T follicular helper cell (primary cell): ENCODE measurements around the gene HSPB1.
"Not testable (repeated sequence)": the region's sequence is repeated elsewhere in the genome, so short reads cannot be mapped to it uniquely, and the experiment has no call there.

Experiments used
- DNase-seq: peaks from one replicate; pipeline ENCODE4 v3.0.0-alpha.2; 2020; ENCODE audit warnings: low read depth

Gene HSPB1

DNA sequence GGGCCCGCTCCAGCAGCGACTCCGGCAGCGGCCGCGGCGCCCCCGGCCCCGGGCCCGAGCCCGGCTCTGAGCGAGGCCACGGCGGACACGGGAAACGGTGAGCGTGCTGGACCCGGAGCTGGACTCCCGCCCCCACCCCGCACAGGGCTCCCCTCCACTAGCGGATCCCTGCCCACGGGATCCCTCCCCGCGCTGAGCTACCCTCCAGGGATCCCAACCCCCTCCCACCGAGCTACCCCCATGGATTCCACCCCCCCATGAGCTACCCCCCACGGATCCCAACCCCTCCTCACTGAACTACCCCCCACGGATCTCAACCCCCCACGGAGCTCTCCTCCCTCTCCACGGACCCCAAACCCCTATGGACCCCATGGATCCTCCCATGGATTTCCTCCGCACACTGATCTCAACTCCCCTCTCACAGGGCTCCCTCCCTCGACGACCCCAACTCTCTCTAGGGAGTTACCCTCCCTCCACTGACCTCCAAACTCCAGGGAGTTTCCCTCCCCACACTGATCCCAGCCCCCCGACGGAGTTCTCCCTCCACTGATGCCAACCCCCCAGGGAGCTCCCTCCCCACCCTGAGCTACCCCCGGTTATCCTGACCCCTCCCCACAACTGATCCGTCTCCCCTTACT is 20.6 kb upstream of the HSPB1 start:
- DNase-seq = no peak

DNA sequence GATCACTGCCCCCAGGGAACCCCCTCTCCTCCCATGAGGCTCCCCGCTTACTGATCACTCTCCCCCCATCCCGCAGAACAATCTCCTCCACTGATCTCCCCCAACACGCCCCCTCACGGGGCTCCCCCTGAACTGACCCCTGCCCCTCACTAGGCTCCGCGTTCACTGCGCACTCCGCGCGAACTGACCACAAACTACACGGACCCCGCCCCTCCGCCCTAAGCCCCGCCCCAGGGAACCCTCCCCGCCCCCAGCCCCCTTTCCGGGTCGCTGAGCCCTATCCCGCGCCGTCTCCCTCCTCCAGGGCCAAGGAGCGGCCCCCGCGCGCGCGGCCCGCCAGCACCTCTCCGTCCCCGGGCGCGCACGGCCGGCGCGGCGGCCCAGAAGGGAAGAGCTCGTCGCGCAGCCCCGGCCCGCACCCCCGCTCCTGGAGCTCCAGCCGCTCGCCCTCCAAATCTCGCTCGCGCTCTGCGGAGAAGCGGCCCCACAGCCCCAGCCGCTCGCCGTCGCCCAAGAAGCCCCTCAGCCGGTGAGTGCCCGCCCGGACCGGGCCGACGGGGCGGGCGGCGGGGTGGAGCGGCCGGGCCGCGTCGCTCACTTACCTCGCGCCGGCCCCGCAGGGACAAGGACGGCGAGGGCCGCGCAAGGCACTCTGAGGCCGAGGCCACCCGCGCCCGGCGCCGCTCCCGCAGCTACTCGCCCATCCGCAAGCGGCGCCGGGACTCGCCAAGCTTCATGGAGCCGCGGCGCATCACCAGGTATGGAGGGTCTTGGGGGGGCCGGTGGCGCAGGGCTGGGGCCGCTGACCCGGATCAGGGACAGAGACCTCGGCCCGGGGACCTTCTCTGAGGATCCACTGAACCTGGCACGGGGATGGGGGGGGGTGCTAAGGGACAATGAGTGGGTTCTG is 19.9 kb upstream of the HSPB1 start:
- no peak for DNase-seq

DNA sequence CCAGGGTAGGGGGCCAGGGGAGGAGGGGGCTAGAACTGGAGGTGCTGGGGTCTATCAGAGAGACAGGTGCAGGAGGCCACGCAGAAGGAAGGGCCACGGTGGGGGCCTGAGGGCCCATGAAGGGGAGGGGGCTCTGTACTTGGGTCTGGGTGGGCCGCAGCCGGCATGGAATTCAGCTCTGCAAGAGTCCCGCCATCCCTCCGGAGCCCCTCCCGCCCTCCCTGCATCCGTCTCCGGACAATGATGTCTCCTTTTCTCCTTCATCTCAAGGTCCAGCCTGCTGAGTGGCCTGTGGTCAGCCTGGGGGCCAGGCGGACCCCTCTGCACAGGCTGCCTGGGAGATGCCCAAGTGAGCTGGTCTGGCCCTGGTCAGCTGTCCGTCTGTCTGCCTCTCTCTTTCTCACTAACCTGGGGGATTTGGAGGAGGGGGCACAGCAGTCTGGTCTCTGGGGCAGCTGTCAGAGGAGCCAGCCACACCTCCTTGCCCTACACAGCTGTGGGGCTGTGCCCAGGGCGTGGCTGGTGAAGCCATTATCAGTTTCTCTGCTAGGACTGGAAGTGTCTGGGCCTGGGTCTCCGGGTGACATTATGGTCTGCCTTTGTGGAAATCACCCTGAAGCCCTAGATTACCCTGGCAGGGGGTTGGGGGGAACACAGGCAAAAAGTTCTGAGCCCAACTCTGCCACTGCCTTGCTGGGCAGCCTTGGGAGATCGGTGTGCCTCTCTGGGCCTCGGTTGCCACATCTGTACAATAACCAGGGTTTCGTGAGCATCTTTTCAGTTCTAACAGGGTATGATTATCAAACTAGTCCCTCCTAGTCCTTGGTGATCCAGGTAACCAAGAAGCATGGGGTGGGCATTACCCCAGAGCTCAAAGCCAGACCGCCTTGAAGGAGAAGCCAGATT is 19.0 kb upstream of the HSPB1 start:
- no peak for DNase-seq

DNA sequence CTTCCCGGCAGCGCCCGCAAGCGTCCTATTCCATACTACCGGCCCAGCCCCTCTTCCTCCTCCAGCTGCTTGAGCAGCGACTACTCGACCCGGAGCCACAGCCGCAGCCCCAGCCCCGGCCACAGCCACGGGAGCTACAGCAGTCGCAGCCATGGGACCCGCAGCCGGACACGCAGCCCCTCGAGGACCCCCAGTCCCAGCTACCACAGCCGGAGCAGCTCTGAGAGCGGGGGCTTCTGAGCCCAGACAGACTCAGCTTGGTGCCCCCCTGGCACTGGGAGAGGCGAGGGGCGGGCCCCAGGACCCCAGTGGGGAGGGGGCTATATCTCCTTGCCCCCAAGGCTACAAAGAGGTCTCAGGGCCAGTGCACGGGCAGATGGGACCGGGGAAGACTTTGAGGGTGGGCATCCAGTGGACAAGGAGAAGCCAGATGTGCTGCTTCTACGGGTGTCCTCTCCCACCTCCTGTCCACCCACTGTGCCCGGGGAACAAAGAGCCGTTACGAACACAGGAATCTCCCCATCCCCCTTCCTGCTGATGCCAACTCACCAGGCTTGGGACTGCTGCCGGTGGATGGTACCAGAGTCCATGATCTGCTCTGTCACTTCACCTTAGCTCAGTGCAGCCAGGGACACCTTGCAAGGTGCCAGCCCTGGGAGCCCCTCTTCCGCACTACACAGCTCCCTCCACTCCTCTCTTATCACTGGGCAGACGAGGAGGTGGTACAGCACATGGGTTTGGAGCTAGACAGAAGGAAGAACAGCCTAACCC is 16.7 kb upstream of the HSPB1 start:
- DNase-seq = no peak

DNA sequence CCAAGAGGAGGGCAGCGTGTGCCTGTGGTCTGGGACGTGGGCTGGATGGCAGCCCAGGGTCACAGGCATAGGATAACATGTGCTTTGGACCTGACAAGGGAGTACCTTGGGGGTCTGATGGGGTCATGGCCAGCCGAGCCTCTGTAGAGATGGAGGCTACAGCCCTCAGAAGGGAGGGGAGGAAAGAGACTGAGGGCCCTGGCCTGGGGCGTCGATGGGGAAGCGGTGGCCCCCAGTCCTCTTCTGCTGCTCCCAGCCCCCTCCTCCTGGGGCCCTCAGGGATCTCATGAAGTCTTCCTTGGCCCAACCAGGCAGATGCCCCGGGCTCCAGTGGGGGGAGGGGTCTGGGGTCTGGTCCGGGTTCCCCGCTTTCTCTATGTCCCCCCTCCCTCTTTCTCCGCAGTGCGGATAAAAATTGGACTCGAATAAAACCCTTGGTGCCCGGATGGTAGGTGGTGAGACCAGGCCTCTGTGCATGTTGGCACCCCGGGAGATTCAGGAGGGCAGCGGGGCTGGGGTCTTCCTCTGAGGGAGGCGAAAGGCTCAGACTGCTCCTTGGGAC is 15.6 kb upstream of the HSPB1 start:
- DNase-seq = no peak

DNA sequence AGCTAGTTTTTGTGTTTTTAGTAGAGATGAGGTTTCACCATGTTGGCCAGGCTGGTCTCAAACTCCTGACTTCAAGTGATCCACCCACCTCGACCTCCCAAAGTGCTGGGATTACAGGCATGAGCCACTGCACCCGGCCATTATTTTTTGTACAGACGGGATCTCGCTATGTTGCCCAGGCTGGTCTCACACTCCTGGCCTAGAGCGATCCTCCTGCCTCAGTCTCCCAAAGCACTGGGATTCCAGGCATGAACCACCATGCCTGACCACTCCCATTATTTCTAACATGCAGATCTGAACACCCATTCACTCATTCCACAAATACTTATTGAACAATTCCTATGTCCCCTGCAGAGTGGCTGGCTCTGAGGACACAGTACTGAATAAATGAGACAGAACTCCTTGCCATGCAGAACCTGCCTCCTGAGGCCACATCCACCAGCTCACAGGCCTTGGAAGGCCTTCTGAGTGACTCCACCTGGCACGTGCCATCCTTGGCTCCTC is 11.6 kb upstream of the HSPB1 start:
- not testable (repeated sequence) for DNase-seq

DNA sequence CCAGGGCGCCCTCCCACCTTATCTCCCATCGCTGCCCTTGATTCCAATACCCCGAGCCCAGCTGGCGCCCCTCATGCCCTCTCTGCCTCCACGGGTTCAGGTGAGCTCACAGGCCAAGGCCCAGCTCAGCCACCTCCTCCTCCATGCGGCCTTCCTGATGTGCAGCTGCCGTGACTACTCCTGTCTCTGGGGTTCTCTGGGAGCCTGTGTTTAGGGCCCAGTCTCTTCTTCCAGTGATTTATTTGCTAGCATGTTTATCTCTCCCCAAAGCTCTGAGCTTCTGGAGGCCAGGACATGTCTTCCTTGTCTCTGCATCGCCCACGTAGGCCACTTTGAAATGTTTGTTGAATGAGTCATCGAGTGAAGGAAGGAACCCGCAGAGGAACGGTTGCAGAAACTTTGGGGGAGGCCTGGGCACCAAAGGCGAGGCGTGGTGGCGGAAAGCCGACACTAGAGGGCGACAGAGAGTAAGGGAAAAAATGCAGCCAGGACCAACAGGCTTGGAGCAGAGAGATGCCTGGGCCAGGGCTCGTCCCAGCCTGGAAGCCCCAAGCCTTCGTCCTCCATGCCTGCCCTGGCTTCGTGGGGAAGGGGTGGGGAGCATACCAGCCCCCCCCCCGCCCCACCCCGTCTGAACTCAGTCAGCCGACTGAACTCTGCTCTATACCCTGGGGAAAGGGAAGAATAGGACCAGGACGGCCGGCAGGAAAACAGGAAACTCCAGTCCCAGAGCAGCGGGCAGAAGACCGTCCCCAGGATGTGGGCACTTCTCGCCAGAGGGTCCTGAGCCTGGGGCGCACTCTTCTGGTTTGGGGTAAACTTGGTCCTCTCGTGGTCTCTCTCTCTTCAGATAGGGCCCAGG is 10.9 kb upstream of the HSPB1 start:
- DNase-seq = peak; percentile 73

DNA sequence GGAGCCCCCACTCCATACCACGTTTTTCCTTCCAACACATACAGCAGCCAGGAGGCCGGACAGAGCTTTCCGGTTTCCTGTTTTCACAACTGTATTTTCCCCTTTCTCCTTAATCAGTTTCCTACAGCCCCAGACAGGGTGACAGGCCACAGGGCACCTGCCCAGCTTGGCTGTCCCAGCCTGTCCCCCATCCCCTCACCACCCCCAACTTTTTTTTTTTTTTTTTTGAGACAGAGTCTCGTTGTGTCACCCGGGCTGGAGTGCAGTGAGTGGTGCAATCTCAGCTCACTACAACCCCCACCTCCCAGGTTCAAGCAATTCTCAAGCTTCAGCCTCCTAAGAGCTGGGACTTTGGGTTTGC is 10.3 kb upstream of the HSPB1 start:
- DNase-seq = no peak

DNA sequence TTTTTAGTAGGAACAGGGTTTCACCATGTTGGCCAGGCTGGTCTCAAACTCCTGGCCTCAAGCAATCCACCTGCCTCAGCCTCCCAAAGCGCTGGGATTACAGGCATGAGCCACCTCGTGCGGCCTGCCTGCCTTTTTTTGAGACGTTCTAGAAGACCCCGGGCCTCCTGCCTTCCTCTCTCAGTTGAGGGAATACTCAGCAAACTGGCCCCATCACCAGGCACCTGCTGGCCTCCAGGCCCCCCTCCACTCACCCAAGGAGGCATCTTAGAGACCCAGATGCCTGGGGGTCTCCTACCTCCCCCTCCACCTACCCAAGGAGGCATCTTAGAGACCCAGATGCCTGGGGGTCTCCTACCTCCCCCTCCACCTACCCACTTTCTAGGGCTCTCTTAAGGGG is 9.6 kb upstream of the HSPB1 start:
- not testable (repeated sequence) for DNase-seq

DNA sequence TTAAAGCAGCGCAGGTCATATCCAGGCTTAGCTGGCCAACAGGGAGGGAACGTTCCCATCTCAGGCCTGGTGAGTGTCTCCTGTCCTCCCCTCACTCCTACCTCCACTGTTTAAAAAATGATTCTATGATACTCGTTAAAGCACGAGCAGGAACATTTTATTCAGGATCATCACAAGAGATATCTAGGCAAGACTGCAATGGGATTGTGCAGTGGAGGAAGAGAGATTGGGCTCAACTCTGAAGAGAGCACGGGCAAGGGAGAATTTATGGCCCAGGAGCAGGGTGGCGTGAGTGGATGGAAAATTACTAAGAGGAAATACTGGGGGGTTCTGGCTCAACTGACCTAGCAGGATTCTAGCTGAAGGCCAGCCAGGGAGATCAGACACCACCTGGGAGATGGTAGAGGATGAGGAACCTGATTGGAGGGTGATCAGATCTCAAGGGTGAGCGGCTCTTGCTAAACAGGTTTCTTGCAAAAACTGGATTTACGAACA is 9.0 kb upstream of the HSPB1 start:
- DNase-seq = no peak

DNA sequence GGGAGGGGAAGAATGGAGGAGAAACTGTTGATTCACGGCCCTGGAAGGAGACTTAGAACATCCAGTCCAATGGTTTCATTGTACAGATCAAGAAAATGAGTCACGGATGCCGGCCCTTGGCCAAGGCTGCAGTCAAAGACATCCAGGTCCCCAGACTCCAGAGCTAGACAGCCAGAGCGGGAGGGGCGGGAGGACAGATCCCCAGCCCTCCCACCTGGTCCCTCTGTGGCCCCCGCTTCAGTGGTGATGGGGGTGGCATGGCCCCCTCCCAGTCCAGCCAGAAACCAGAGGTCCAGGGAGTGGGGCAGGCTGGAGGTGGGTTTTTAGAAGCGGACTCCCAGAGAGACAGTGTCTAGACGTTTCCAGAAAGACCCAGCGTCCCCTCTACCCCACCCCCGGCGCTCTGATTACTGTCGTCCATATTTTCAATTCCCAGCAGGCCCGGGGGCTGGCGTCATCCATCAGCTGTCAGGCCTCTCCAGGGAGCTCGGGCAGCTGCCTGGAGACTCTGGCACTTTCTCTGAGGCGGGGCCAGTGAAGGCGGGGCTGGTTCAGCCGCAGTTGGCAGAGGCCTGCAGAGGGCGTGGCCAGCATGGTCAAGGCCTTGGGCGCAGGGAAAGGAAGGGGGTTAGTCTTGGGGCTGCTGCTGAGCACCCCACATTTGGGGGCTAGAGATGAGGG is 8.0 kb upstream of the HSPB1 start:
- DNase-seq = no peak

DNA sequence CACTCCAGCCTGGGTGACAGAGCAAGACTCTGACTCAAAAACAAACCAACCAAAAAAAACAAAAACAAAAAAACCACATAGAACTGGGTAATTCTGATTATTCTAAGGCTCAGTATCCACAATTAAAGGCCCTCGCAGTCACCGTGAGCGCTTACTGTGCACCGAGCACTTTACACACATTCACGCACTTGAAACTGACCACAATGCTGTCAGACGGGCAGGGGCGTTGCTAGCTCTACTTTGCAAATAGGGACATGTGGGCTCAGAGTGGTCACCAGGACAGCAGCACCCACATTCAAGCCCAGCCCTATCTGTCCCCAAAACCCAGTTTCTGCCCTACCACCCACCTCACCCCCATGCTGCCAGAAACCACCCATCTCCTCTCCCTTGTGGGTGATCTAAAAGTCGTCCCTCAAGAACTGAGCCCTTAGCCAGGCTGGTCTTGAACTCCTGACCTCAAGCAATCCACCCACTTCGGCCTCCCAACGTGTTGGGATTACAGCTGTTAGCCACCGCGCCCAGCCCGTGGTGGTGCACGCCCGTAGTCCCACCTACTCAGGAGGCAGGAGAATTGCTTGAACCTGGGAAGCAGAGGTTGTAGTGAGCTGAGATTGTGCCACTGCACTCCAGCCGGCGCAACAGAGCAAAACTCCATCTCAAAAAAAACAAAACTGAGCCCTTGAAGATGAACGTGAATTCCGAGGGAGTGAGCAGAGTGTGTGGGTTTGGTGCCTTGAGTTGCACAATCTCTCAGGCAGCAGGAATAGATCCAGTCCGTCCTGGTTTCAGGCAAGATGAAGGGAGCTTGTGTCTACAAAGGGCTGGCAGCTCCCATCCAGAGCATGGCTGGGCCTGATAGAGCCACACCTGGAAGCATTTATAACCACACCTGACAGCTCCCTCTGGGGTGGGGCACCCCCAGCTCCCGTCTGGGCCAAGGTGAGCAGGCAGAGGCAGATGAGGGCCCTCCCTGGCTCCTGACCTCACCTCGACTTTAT is 5.4 kb upstream of the HSPB1 start:
- no peak for DNase-seq

DNA sequence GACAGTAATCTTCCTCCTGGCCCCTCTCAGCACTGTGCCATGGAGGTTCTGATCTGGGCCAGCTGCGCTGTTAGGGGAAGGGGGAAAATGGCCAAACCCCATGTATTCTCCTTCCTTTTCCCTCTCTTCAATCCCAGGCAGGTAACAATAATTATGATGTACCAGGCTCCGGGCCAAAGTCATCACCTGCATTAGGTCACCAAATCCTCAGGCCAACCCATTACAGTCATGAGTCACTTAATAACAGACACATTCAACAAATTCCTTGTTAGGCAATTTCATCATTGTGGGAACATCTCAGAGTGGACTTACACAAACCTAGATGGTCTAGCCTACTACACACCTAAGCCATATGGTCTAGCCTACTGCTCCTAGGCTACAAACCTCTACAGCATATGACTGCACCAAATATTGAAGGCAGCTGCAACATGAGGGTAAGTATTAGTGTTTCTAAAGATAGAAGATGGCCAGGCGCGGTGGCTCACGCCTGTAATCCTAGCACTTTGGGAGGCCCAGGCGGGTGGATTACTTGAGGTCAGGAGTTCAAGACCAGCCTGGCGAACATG is 2.2 kb upstream of the HSPB1 start:
- DNase-seq = no peak

DNA sequence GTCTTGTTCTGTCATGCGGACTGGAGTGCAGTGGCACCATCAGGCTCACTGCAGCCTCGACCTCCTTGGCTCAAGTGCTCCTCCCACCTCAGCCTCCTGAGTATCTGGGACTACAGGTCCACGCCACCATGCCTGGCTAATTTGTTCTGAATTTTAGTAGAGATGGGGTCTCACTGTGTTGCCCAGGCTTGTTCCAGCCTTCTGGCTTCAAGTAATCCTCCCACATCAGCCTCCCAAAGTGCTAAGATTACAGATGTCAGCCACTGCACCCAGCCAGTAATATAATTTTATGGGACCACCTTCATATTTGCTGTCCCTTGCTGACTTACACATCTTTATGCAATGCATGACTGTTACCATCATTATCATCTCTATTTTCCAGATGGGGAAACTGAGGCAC is 1.5 kb upstream of the HSPB1 start:
- DNase-seq = no peak

DNA sequence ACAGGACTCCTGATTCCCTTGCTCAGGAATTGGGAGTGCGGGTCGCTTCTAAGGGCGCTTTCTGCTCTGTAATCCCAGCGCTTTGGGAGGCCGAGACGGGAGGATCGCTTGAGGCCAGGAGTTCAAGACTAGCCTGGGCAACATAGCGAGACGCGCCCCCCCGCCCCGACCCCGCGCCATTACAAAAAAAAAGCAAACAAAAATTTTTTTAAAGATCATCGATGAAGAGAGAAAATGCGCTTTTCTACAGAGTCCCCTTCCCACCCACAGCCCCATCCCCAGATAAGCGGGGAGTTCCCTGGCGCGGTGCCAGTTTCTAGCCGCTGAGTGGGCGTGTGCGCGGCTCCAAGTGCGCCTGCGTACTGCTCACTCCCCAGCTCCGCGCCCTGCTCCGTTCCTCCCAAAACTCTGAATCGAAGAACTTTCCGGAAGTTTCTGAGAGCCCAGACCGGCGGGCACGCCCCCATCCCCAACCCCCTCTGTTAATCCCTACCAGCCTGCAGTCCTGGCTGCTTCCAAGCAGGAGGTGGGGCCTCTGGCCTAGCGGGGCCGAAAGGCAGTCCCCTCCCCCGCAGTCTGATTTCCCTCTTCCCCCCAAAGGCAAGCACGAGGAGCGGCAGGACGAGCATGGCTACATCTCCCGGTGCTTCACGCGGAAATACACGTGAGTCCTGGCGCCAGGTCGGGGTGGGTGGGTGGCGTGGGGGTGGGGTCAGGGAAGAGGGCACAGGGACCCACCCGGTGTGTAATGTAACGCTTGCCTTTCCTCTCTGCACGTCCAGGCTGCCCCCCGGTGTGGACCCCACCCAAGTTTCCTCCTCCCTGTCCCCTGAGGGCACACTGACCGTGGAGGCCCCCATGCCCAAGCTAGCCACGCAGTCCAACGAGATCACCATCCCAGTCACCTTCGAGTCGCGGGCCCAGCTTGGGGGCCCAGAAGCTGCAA is 1.0 kb downstream of the HSPB1 start:
- DNase-seq = peak; percentile 76

DNA sequence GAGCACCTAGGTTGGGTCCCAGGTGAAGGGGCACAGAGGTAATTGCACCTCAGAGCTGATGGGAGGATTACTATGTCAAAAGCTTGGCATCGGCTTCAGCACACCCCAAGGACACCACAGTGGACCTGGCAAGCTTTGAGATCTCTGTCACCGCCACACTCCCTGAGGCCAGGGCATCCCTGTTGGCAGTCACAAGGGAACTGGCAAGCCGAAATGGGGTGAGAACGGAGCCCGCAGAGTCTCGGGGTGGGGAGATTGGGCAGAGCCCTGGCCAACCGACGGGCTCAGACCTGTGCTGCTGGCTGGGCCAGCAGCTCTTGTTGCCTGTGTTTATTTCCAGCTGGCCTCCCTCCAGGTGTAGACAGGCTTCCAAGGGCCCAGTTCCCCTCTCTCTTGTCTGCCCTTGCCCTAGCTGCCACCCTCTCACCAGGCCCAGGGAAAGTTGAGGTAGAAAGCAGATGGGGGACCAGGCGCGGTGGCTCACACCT is 2.5 kb downstream of the HSPB1 start:
- no peak for DNase-seq
